T-helper 22 cell (primary cell): Measurements from ENCODE around the gene CIBAR2.
"Not testable (repeated sequence)": the region's sequence is repeated elsewhere in the genome, so short reads cannot be mapped to it uniquely, and the experiment has no call there.

ENCODE experiments used
- DNase-seq: peaks from one replicate; pipeline ENCODE4 v3.0.0-alpha.2; 2020; ENCODE audit warnings: low read depth

CIBAR2 gene

DNA sequence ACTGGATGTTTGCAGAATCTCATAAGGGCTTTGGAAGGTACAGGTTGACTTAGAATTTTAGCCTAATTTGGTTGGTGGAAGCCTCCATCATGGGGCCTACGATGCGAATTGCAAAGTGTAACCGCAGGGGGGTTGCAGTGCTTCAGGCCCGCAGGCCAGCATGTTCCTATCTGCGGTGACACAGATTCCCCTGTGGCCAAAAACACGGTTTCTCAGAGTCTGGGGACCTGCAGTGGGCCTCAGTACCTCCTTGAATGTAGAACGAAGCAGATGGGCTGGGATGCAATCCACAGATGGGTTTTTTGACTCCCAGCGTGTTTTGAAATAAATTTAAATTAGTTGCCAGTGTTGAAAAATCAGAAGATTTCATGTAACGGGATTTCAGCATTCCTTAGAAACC, 49.9 kb downstream of the CIBAR2 start:
- no peak for DNase-seq

DNA sequence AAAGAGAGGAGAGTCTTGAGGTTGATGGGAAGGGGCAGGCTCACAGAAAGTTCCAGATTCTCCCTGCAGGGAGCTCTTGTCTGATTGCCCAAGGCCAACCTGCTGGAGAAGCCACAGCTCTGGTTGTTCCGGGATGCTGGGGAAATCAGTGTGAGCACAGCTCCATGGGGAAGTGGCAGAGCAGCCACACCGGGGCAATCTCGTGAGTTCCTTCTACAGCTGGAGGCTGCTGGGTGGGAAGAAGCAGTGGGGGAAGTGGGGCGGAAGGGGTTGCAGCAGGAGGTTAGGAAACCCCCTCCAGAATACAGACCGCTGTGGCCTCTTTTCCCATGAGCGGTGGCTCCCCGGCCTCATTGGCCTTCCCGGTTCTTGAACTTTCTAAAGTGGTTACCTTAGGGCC, 50.7 kb downstream of the CIBAR2 start:
- no peak for DNase-seq

DNA sequence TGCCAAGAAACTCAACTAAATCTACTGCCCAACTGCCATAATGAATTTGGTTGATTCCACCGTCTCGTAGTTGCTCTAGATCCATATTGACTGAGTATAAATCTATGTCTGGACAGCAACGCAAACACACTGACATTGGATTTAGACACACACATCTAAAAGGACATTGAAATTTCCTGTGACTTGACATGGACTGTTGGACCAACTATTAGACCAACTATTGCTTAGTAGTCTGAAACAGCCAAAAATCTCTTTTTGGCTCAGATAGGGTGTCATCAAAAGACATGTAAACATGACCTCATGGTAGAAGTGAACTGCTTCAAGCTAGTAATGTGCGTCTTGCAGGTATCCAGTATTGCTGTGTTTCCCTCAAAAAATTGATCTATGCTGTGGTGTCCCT, 53.4 kb downstream of the CIBAR2 start:
- DNase-seq: no peak

DNA sequence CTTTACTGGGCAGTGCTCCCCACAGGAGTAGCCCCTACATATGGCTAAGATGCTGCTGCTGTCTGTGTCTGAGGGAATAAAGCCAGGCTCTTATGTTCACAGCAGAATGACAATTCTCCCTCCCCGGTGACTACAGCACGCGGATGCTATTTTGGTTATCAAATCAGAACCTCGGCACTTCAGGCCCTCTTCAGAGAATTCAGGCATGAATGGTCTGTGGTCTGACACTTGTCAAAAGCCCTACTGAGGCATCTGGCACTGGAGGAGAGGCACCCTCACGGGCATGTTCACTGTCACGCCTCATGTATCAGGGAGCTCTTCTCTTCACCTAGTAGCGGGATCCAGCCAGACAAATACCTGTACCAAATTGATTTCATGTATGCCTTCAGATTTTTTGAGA, 54.3 kb downstream of the CIBAR2 start:
- no peak for DNase-seq

DNA sequence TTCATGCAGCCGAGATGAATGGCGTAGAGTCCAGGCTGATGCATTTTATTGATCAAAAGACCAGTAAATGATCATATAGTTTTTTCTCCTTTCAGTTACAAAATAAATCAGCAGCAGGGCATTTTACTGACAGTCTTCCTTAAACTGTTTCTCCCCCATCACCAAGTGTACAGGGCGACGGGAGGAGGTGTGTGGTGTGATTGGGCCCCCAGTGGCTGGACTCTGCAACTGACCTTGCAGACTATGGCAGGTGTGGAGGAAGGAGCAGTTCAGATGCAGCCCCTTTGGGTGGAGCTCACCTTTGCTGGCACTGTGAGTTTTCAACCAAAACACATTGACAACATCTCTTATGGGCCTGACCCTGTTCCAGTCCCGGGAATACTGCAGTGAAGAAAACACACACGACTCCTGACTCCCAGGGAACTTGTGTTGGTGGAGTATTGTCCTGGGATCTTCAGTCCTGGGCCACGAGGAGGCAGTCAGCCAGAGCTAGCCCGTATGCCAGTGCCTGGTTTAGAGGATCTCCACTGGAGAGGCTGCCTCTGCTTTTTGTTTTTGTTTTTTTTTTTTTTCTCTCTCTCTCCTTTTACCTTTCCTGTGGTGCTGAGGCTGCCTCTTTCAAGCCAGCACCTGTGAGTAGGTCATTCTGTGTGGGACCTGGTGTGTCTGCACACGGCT, 54.9 kb downstream of the CIBAR2 start:
- DNase-seq: no peak

DNA sequence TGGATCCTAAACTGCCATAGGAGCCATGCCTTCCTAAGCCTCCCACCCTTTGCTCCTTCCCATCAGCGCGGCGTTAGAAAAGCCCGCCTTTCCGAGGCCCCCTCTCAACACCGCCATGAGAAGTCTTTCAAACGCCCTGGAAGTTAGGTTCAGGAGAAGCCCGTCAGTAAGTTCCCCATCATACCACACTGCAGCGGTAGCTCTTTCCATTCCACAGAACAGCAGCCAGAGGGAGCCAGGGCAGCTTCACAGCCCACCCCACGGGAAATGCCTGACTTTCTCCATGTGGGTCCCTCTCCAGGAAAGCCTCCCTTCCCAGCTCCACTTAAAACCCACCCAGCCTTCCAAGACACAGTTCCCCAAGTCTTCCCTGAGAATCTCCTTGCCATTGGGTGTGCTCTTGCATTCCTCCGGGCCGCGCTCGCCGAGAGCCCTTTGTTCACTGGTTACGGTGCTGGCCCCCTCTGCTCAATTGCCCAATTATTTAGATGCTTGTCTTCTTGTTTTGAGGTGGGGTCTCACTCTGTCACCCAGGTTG, 56.0 kb downstream of the CIBAR2 start:
- no peak for DNase-seq

DNA sequence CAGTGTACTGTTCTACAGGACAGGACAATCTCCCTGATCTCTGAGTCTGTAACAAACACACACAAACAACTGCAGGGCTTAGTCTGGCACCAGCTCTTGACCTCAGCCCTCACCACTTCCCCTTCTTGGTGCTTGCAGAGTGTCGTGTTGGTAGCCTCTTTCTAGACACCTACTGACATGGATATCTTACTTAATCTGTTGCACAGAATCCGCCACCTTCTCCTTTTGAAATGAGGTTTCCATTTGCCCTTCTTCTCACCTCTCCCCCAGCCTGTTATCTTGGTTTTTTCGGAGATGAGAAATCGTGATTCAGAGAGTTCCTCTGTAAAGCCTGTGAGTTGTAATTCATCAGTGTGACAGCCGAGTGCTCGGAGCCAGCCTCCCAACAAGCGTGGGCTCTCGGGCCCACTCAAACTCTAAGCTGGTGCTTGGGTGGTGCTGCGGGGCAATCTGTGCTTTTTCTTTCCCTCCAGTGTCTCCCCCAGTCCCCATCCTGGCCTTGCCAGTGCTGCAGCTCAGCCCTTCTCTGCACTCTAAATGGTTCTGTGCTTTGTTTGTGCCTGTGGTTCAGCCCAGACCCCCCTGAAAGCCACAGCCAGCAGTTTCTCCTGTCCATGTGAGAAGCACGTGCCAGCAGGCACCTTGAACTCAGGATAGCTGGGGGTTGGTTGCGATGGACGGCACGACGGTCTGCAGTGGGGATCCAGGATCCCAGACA, 56.6 kb downstream of the CIBAR2 start:
- peak; percentile 67 for DNase-seq

DNA sequence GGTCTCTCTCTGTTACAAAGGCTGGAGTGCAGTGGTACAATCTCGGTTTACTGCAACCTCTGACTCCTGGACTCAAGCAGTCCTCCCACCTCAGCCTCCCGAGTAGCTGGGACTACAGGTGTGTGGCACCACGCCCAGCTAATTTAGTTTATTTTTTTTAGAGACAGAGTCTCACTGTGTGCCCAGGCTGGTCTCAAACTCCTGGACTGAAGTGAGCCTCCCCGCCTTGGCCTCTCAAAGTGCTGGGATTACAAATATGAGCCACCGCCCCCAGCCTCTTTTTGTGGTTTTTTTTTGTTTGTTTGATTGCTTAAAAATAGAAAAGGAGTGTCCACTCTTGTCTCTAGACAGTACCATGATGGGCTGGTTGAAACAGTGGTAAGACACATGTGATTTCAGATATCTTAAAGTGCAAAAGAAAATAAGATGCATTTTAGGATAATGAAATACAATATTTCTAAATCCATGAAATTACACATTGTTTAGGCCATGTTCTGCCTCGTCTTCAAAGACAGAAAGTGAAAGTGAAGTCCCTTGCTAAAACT, 57.3 kb downstream of the CIBAR2 start:
- DNase-seq: no peak

DNA sequence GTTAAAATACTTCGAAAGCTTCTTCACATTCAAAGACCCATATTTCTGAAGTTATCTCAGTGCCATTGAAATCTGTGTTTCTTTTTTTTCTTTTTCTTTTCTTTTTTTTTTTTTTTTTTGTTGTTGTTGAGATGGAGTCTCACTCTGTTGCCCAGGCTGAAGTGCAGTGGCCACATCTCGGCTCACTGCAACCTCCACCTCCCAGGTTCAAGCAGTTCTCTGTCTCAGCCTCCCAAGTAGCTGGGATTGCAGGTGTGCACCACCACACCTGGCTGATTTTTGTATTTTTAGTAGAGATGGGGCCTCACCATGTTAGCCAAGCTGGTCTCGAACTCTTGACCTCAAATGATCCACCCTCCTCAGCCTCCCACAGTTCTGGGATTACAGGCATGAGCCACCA, 58.0 kb downstream of the CIBAR2 start:
- DNase-seq: not testable (repeated sequence)

DNA sequence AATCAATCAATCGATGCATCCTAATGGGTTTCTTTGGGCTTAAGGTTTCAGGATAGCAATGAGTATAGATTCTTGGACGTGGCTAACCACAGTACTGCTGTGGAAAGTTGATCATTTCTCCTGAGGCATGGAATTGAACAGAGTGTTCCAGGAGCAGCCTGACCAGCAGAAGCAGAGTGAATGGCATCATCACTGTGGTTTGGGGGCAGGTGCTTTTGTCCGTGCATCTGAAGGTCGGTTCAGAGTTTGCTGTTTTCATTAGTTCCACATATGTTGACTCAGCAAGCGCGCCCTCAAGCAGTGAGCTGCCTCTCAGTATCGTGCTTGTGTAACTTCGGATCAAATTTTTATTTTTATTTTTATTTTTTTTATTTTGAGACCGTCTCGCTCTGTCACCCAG, 59.7 kb downstream of the CIBAR2 start:
- DNase-seq: no peak

DNA sequence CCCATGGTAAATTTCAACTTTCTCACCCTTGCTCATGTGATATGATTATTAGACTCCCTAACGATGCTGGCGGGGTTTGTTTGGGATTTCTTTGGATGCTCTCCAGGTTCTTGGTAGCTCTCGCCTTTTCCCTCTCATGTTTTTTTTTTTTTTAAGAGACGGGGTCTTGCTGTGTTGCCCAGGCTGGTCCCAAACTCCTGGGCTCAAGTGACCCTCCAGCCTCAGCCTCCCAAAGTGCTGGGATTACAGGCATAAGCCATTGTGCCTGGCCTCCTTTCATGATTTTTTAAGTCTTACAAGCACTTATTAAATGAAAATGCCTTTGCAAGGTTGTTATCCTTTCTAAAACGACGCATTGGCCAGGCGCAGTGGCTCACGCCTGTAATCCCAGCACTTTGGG, 60.6 kb downstream of the CIBAR2 start:
- no peak for DNase-seq

DNA sequence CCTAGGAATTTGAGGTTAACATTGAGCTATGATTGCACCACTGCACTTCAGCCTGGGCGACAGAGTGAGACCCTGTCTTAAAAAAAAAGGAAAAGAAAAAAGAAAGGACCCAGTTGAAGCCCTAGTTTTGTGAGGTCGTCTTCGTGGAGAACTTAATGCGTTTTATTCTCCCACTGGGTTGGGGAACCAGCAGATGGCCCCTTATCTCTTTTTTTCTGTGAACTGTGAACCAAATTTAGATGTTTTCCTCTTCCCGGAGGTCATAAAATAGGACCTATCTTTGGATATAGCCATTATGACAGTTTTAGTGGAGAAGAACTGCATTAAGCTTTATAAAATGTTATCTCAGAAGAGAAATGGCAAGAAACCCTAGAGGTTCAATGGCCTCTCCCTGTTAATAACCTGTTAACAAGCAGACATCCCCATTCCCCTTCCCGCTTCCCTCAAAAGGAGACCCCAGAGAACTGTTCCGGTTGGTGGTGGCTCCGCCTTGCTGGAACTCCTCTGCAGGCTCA, 61.1 kb downstream of the CIBAR2 start:
- no peak for DNase-seq

DNA sequence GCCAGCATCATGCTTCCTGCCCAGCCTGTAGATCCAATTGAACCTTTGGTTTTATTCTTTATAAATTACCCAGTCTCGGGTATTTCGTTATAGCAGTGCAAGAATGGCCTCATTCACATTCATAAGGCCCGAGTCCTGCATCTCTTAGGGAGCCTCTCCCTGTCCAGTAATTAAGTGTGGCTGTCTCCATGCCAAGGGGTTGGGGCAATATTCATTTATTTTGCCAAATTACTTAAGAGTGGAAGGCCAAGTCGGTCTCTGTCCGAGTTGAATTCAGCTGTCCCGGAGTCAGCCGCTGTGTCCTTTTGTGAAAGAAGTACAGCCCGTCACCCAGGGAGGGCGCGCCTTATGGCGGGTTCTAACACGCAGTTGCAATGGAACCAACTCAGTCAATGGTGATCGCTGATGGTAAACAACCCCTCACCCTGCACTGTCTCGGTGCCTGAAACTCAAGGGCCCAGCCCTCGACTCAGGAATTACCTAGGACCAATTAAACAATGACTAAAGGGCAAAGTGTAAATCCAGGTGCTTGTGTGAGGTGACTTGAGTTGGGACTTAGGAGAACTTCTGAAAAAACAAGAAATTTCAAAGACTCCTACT, 62.5 kb downstream of the CIBAR2 start:
- no peak for DNase-seq

DNA sequence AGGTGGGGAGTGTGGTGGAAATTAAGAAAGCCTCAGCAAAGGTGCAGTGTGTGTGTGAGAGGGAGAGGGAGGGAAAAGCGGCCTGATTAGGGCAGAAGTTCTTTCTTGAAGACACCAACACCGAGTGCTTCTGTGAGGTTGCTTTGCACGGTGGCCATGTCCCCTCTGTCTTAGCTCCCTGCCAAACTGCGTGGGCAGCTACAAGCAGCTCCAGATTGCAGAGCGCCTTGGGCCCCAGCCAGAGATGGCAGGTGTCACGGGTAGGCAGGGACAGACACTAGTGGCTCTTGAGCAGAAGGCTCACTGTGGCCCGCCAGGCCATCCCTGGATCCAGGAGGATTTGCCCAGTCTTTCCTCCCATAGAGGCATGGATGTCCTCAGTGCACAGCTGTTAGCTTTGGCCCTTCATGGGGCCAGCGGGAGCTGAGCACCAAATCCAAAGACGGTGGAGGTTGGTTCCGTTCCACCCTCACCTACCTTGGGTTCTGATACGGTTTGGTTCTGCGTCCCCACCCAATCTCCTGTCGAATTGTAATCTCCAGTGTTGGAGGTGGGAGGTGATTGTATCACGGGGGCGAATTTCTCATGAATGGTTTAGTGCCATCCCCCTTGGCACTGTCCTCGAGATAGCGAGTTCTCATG, 63.2 kb downstream of the CIBAR2 start:
- DNase-seq: no peak
